Spinal cord (tissue), 10 donors: ENCODE results near the gene ZGPAT. TPM values are rescaled to one million over a fixed set of nuclear protein-coding genes. Genes with fewer than 3 reads are reported as not detected.

Experiments
- DNase-seq, 6 donors: peaks; one replicate each; pipeline versions ENCODE4 v3.0.0 to v3.0.0-alpha.2; 2013 to 2015; ENCODE audit warnings: low spot score in 6 of 6, low read depth in 4 of 6
- H3K27ac ChIP-seq: one replicate; pipeline ENCODE4 v1.5.1; 2013; ENCODE audit warnings: low read depth, low read length, control low read depth
- H3K27me3 ChIP-seq: one replicate; pipeline ENCODE4 v1.6.1; 2013; ENCODE audit warnings: low read length; ENCODE audit not compliant: control insufficient read depth, insufficient read depth
- H3K36me3 ChIP-seq: one replicate; pipeline ENCODE4 v1.6.1; 2013; ENCODE audit warnings: low read length; ENCODE audit not compliant: control insufficient read depth, insufficient read depth
- H3K4me1 ChIP-seq: one replicate; pipeline ENCODE4 v1.6.1; 2013; ENCODE audit warnings: low read length; ENCODE audit not compliant: control insufficient read depth, insufficient read depth
- H3K4me3 ChIP-seq: one replicate; pipeline ENCODE4 v1.5.1; 2013; ENCODE audit warnings: low read depth, low read length, control low read depth
- H3K9me3 ChIP-seq: one replicate; pipeline ENCODE4 v1.6.1; 2013; ENCODE audit warnings: low read length; ENCODE audit not compliant: control insufficient read depth, insufficient read depth
- WGBS: methylation state at CpG from one replicate; pipeline ENCODE4 v1.1.5; 2013; ENCODE audit warnings: missing lambda C conversion rate; ENCODE audit not compliant: insufficient coverage; 5-methylcytosine and 5-hydroxymethylcytosine counted together
- polyA plus RNA-seq, 2 donors: library from polyadenylated mRNA; unstranded; fragments of 120-200 nt; gene quantifications; one replicate each; pipeline ENCODE4 v1.2.1, GENCODE V29; 2013; ENCODE audit not compliant: insufficient read length in 2 of 2
- total RNA-seq, 2 donors: library from RNA; depleted of rRNA in 1 of 2; stranded (reverse); fragments of 120-200 nt in 1 of 2; fragments of >200 nt in 1 of 2; gene quantifications; one replicate each; pipeline versions ENCODE4 v1.2.3 to v1.2.4, GENCODE V29; 2013 to 2014
- donor health status: healthy.

ZGPAT gene
- total and polyA plus RNA-seq, 4 donors: 6.9 to 34.6 (median 23.1) TPM

GRCh38 chr20:63749597-63750508 lies 42.0 kb downstream of the ZGPAT start:
- no peak overlapping the region for H3K4me3 ChIP-seq
- DNase-seq: no peak
- 72% methylated on average over 11 of the region's 16 CpGs for WGBS
- H3K27me3 ChIP-seq: no peaks in the 10 kb centered on the region
- no peaks in the 10 kb centered on the region for H3K9me3 ChIP-seq
- no peak overlapping the region for H3K27ac ChIP-seq
- peaks cover 5% of the 10 kb centered on the region for H3K4me1 ChIP-seq
- H3K36me3 ChIP-seq: peaks cover 75% of the 10 kb centered on the region

- DNase-seq: no peak
- H3K36me3 ChIP-seq: peaks cover 69% of the 10 kb centered on the region
- 73% methylated on average over 20 of the region's 26 CpGs for WGBS
- H3K27me3 ChIP-seq: no peaks in the 10 kb centered on the region
- H3K27ac ChIP-seq: no peak overlapping the region
- no peak overlapping the region for H3K4me3 ChIP-seq
- peaks cover 5% of the 10 kb centered on the region for H3K4me1 ChIP-seq
- no peaks in the 10 kb centered on the region for H3K9me3 ChIP-seq
These were observed 43.1 kb downstream of the ZGPAT start for GRCh38 chr20:63750807-63751470.

GRCh38 chr20:63751471-63752271 lies 43.8 kb downstream of the ZGPAT start:
- no peak for DNase-seq
- 82% methylated on average over 32 of the region's 45 CpGs for WGBS
- no peaks in the 10 kb centered on the region for H3K9me3 ChIP-seq
- no peak overlapping the region for H3K27ac ChIP-seq
- peaks cover 62% of the 10 kb centered on the region for H3K36me3 ChIP-seq
- H3K4me3 ChIP-seq: no peak overlapping the region
- no peaks in the 10 kb centered on the region for H3K27me3 ChIP-seq
- peaks cover 5% of the 10 kb centered on the region for H3K4me1 ChIP-seq

- no peak overlapping the region for H3K27ac ChIP-seq
- peaks cover 5% of the 10 kb centered on the region for H3K4me1 ChIP-seq
- peaks cover 56% of the 10 kb centered on the region for H3K36me3 ChIP-seq
- DNase-seq: no peak
- H3K9me3 ChIP-seq: no peaks in the 10 kb centered on the region
- H3K27me3 ChIP-seq: no peaks in the 10 kb centered on the region
- no peak overlapping the region for H3K4me3 ChIP-seq
- 86% methylated on average over 50 of the region's 50 CpGs for WGBS
These were observed 44.7 kb downstream of the ZGPAT start for GRCh38 chr20:63752411-63753101.

GRCh38 chr20:63753381-63753780 lies 45.5 kb downstream of the ZGPAT start:
- H3K4me1 ChIP-seq: peaks cover 5% of the 10 kb centered on the region
- DNase-seq: no peak
- H3K9me3 ChIP-seq: no peaks in the 10 kb centered on the region
- no peak overlapping the region for H3K4me3 ChIP-seq
- H3K36me3 ChIP-seq: peaks cover 48% of the 10 kb centered on the region
- 91% methylated on average over 13 of the region's 13 CpGs for WGBS
- no peak overlapping the region for H3K27ac ChIP-seq
- H3K27me3 ChIP-seq: no peaks in the 10 kb centered on the region

GRCh38 chr20:63754008-63754407 lies 46.2 kb downstream of the ZGPAT start:
- DNase-seq: no peak
- Histone ChIP-seq H3K27me3 (no peaks in the 10 kb centered on the region), H3K9me3 (no peaks in the 10 kb centered on the region), H3K4me1 (peaks cover 5% of the 10 kb centered on the region), H3K36me3 (peaks cover 41% of the 10 kb centered on the region), H3K4me3 (no peak overlapping the region), H3K27ac (no peak overlapping the region)
- WGBS: 82% methylated on average over 10 of the region's 16 CpGs

- Histone ChIP-seq H3K4me3 (no peak overlapping the region), H3K36me3 (peaks cover 29% of the 10 kb centered on the region), H3K27ac (no peak overlapping the region), H3K4me1 (no peaks in the 10 kb centered on the region), H3K27me3 (no peaks in the 10 kb centered on the region), H3K9me3 (no peaks in the 10 kb centered on the region)
- WGBS: 85% methylated on average over 17 of the region's 18 CpGs
- no peak for DNase-seq
These were observed 48.3 kb downstream of the ZGPAT start for GRCh38 chr20:63755933-63756647.

- no peaks in the 10 kb centered on the region for H3K4me1 ChIP-seq
- H3K27ac ChIP-seq: no peak overlapping the region
- 100% methylated on average over 2 of the region's 8 CpGs for WGBS
These were observed 48.8 kb downstream of the ZGPAT start for GRCh38 chr20:63756648-63756991.

GRCh38 chr20:63758152-63758551 lies 50.3 kb downstream of the ZGPAT start:
- DNase-seq: no peak
- H3K27me3 ChIP-seq: no peaks in the 10 kb centered on the region
- H3K4me3 ChIP-seq: no peak overlapping the region

More at GRCh38 chr20:63756648-63756991, 48.8 kb downstream of the ZGPAT start:
- Histone ChIP-seq H3K4me3 (no peak overlapping the region), H3K27me3 (no peaks in the 10 kb centered on the region), H3K36me3 (peaks cover 26% of the 10 kb centered on the region), H3K9me3 (no peaks in the 10 kb centered on the region)
- DNase-seq: no peak

More at GRCh38 chr20:63758152-63758551, 50.3 kb downstream of the ZGPAT start:
- Histone ChIP-seq H3K9me3 (no peaks in the 10 kb centered on the region), H3K27ac (no peak overlapping the region), H3K36me3 (peaks cover 12% of the 10 kb centered on the region), H3K4me1 (no peaks in the 10 kb centered on the region)
- WGBS: 84% methylated on average over 2 of the region's 7 CpGs
